HG02885 (cell line): Measurements from ENCODE around the gene GJD3.
"Not testable (repeated sequence)": the region's sequence is repeated elsewhere in the genome, so short reads cannot be mapped to it uniquely, and the experiment has no call there.

Experiments used
- ATAC-seq: cut with Tn5 transposase; IDR thresholded peaks from one replicate; pipeline ENCODE4 v1.9.1; 2021; ENCODE audit warnings: mild to moderate bottlenecking; ENCODE audit not compliant: unreplicated experiment, poor library complexity

GJD3 gene

DNA sequence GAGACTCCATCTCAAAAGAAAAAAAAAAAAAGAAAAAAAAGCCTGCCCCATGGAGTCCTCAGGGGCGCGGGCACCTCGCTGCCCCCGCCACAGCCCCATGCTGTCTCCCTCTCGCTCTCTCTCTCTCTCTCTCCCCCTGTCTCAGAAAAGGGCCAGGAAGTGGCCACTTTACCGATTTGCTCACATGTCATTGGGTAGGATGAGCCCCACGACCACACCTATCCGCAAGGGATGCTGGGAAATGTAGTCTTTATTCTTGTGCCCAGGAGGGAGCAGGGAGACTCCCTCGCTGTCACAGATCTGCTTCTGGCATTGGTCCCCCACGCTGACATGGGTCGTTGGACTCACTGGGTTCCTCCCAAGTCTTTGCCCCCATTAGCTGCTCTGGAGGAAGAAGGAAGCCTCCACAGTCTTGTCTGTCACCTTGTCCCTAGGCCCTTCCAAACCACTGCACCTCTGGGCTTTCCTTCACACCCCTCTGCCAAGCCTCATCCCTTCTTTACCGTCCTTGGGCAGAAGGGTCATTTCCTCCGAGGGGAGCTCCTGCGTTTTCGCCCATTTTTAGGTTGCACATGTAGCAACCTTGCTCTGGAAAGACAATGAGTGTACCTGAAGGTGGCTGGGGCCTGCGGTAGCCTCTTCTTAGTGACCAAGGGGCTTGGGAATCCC lies 6.9 kb upstream of the GJD3 start:
- ATAC-seq: no peak

DNA sequence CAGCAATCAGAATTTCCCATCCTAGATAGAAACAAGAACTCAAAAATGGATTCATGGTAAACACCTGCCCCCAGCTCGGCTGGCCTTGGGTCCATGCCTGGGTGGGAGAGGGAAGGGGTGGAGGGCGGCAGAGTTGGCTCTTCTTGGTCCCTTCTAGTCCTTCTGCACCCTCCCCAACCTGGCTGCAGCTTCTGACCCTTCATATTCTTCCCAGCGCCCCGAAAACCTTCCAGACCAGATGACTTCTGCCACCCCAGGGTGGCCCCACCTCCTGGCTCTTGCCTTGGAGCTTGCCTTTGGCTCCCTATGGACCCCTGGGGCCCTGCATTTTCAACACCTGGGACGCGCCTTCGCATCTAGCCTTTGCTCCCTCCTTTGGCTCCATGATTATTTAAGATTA lies 5.4 kb upstream of the GJD3 start:
- no peak for ATAC-seq

DNA sequence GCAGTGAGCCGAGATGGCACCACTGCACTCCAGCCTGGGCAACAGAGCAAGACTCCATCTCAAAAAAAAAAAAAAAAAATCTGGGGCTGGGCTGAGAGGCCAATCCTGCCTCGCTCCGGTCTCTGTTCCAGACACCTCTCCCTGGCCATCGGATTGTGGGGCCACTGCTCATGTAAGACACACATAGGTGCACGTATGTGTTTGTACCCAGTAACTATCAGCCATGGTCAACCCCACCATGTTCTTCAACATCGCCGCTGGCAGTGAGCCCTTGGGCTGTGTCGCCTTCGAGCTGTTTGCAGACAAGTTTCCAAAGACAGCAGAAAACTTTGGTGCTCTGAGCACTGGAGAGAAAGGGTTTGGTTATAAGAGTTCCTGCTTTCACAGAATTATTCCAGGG lies 3.2 kb upstream of the GJD3 start:
- ATAC-seq: not testable (repeated sequence)

DNA sequence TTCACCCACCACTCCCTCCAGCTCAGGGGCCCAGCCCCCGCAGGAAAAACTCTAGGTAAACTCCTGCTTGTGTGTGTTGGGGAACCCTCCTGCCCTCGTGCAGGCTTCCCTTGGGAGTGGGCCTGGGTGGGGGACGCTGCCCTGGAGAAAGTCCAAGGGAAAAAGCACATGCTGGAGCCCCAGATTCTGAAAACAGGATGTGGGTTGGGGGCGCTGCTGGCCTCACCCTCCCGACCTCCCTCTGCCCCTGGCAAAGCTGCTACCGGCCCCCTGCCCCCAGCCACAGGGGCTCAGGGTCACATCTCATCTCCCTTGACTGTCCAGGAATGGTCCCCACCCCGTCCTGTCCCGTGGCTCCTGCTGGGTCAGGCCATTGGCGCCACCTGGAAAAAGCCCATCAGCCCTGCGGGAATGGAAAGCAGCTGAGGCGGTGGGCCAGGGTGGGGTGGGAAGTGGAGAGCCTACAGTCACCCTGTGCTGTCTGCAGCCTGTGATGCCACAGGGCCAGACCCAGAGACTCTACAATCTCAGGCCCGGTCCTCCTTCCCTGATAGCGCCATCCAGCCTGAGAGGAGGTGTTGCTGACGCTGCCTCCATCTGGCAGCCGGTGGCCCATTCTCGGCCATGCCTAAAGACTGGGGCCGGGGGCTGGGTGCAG lies 2.5 kb upstream of the GJD3 start:
- no peak for ATAC-seq

GRCh38 chr17:40366076-40366860 lies 1.7 kb upstream of the GJD3 start:
- no peak for ATAC-seq

GRCh38 chr17:40364906-40365305 lies 369 bp upstream of the GJD3 start:
- no peak for ATAC-seq

DNA sequence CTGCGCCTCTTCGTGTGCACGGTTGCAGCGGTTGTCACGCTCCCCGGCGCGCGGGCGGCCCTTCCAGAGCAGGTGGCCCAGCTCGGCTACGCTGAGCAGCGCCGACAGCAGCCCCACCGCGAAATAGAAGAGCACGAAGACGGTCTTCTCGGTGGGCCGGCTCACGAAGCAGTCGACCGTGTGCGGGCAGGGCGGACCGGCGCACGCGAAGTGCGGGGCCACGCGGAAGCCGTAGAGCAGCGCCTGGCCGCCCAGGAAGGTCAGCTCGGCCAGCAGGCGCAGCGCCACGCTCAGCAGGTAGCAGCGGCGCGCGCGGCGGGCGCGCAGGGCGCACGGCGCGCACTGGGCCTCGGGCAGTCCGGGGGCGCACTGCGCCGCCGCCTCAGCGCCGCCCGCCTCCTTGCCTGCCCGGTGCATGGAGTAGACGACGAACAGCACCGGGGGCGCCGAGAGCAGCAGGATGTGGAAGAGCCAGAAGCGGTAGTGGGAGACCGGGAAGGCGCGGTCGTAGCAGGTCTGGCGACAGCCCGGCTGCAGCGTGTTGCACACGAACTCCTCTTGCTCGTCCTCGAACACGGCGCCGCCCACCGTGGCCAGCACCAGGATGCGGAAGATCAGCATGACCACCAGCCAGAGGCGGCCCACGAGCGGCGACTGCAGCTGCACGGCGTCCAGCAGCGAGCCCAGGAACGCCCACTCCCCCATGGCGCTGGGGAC lies 1.3 kb downstream of the GJD3 start:
- ATAC-seq: peak; percentile 10

- peak; percentile 72 for ATAC-seq
Observed at GRCh38 chr17:40362696-40363110, 1.8 kb downstream of the GJD3 start.

DNA sequence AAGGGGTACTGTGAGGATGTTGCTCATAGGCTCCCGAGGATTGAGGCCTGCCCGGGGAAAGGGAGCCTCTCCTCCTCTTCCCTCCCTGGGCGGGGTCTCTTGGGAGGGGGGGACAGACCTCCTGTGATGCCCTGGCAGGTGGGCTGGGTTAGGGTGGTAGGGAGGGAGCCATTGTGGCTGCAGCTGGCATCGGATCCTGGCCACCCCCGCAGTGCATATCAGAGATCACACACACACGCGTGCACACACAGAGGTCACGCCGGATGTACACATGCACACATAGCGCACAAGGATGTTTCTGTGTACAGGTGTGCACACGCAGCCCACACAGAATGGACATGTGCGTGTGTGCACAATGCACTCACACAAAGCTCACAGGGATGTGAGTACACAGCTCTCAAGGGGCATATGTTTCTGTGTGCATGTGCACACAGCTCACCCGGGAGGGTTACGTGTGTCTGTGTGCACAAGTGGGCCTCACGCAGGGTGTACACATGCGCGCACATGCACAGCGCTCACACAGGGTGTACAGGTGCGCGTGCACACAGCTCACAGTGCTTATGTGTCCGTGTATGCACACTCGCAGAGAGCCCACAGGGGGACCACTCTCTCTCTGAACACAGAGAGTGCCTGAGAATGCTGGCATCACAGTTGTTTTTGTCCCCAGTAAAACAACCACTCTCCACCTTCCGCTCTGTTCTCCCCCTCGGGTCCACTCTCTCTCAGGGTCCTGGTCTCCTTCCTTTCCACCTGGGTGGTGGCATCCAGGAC lies 2.4 kb downstream of the GJD3 start:
- ATAC-seq: peak; percentile 21

DNA sequence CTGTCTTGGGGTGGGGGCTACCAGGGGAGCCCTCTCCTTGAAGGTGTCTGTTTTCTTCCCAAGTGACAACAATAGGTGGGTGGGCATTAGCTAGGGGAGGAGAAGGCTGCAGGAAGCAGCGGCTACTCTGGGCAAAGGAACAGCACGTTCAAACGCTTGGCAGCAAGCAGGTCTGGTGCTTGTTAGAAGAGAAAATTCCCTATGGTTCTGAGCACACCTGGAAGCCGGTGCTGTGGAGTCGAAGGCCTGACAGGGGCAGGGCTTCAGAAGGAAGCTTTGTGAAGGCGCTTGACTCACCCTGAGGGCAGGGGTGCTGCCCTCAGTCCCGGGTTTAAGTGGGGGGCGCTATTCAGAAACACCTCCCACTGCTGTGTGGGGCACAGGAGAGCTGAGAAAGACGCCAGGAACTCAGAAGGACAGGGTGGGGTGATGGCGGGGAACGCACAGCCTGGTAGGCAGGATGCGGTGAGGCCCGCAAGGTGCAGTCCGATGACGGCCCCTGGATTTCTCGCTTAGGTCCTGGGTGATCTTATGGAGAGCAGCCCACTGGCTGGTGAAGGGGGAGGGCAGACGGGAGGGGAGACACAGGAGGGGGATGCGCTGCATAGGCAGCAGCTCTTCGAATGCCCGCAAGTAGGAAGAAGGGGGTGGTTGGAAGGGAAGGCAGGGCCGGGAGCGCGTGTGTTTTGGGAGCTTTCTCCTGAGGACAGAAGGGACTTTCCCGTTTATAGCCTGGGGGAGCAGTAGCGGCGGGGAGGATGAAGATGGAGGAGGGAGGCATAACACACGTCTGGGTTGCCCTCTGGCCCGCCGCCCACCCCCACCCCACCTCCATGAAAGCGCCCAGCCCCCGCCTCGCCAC lies 3.2 kb downstream of the GJD3 start:
- no peak for ATAC-seq

DNA sequence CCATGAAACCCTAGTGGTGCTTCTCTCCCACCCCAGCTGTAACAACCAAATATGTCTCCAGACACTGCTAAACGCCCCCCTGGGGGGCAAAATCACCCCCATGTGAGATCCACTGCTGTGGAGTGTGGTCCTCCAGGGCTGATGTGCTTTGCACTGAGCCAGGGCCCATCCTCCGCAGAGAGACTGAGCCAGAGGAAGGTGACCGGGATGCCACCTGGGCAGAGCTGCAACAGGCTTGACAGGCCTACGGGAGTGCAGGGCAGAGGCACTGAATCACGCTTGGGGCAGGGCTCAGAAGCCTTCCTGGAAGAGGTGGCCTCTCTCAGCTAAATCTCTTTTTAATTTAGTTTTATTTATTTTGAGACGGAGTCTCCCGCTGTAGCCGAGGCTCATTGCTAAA lies 4.4 kb downstream of the GJD3 start:
- ATAC-seq: no peak

- no peak for ATAC-seq
Observed at GRCh38 chr17:40358323-40359038, 6.1 kb downstream of the GJD3 start.

DNA sequence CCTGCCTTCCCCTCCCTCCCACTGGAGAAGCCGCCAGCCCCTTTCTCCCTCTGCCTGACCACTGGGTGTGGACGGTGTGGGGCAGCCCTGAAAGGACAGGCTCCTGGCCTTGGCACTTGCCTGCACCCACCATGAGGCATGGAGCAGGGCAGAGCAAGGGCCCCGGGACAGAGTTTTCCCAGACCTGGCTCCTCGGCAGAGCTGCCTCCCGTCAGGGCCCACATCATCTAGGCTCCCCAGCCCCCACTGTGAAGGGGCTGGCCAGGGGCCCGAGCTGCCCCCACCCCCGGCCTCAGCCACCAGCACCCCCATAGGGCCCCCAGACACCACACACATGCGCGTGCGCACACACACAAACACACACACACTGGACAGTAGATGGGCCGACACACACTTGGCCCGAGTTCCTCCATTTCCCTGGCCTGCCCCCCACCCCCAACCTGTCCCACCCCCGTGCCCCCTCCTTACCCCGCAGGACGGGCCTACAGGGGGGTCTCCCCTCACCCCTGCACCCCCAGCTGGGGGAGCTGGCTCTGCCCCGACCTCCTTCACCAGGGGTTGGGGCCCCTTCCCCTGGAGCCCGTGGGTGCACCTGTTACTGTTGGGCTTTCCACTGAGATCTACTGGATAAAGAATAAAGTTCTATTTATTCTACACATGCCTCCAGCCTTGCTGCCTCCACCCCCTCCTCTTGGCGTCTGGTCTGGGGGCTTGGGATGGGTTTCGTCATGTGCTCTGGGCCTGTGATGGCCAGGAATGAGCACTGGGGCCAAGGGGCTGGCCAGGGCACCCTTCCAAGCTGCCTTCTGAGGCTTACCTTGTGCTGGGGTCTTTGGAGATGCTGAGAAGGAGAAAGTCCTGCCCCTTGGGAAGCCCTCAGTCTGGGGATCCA lies 7.3 kb downstream of the GJD3 start:
- ATAC-seq: no peak

- no peak for ATAC-seq
Observed at GRCh38 chr17:40355804-40356758, 8.5 kb downstream of the GJD3 start.

DNA sequence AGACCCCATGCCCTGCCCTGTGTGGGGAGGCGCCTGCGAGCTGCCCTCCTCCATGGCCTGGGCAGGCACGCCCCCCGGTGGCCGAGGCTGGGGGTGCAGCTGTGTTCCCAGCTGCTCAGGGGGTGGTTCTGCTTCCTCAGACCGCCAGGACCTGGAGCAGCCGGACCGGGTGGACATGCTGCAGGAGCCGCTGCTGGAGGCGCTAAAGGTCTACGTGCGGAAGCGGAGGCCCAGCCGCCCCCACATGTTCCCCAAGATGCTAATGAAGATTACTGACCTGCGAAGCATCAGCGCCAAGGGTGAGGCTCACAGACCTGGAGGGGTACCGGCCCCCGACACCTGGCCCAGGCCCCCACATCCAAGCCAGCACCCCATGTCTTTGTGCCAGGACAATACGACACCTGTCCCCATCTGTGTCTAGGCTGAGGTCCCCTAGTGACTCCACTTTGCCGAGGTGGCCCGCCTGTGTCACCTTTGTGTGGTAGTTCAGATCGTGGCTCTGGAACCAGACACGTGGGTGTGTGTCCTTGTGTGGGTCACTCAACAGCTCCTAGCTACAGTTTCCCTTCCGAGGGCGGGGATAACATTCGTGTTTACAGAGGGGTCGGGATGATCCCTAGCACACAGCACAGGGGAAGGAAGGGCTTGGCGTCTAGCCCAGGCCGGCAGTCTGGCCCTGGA lies 9.3 kb downstream of the GJD3 start:
- ATAC-seq: peak; percentile 50
